H1 (cell line): ENCODE measurements around the gene PHLPP1. TPM values are rescaled to one million over a fixed set of nuclear protein-coding genes. Genes with fewer than 3 reads are reported as not detected.

Experiments
- CTCF ChIA-PET: fragments of 300-600 bp; sonication (Branson Sonifier 250); formaldehyde crosslinking; loops from one replicate; lab custom pipeline; 2021; ENCODE audit not compliant: partially characterized antibody; lab: Charles Lee
- POLR2A ChIA-PET: fragments of 300-600 bp; sonication (Branson Sonifier 250); formaldehyde crosslinking; loops from one replicate; lab custom pipeline; 2021; ENCODE audit warnings: inconsistent platforms; ENCODE audit not compliant: partially characterized antibody; lab: Charles Lee
- DNase-seq, 2 experiments: peaks; one replicate each; pipeline versions ENCODE4 v3.0.0 to v3.0.0-alpha.2; 2010 to 2022; ENCODE audit warnings: low spot score in 2 of 2, low read depth in 1 of 2, mixed read lengths in 1 of 2
- FAIRE-seq: peaks from 2 replicates; lab custom pipeline; 2011; peaks lifted over from hg19 to GRCh38; lab: Jason Lieb, UNC
- H2AFZ ChIP-seq: 2 replicates; pipeline ENCODE4 v1.8.1; 2012; ENCODE audit warnings: low read length, inconsistent platforms
- H2AK5ac ChIP-seq: 2 replicates; pipeline ENCODE4 v1.6.1; 2013; ENCODE audit warnings: low read depth, low read length
- H2BK120ac ChIP-seq: replicated peaks from 2 replicates; pipeline ENCODE3; 2013; ENCODE audit warnings: low read depth, low read length, inconsistent platforms
- H2BK12ac ChIP-seq: 2 replicates; pipeline ENCODE4 v1.6.1; 2013; ENCODE audit warnings: low read depth, low read length
- H2BK15ac ChIP-seq: 2 replicates; pipeline ENCODE4 v1.6.1; 2013; ENCODE audit warnings: low read length
- H2BK20ac ChIP-seq: 2 replicates; pipeline ENCODE4 v1.6.1; 2013; ENCODE audit warnings: low read length
- H2BK5ac ChIP-seq: 2 replicates; pipeline ENCODE4 v1.6.1; 2013; ENCODE audit warnings: low read depth, low read length
- H3K14ac ChIP-seq: 2 replicates; pipeline ENCODE4 v1.6.1; 2013; ENCODE audit warnings: inconsistent platforms; ENCODE audit not compliant: insufficient read length
- H3K18ac ChIP-seq: 2 replicates; pipeline ENCODE4 v1.6.1; 2013; ENCODE audit warnings: low read length; ENCODE audit errors: extremely low read depth
- H3K23ac ChIP-seq: 2 replicates; pipeline ENCODE4 v1.6.1; 2013; ENCODE audit warnings: inconsistent platforms; ENCODE audit not compliant: insufficient read length
- H3K23me2 ChIP-seq: 2 replicates; pipeline ENCODE4 v1.6.1; 2013; ENCODE audit warnings: low read depth, low read length
- H3K27ac ChIP-seq: 2 replicates; pipeline ENCODE4 v1.6.1; 2011; ENCODE audit warnings: low read depth, low read length, inconsistent platforms
- H3K27me3 ChIP-seq, 4 experiments: replicated peaks in 1 of 4; 1 replicate in 1 of 4; 2 replicates in 3 of 4; pipeline versions ENCODE4 v1.6.1 to v1.8.1; 2011 to 2013; ENCODE audit warnings: low read length in 3 of 4, mild to moderate bottlenecking in 3 of 4, inconsistent platforms in 2 of 4, mixed read lengths in 2 of 4, moderate library complexity in 1 of 4; ENCODE audit not compliant: control insufficient read depth in 3 of 4, insufficient read depth in 3 of 4; ENCODE audit errors: extremely low read depth in 1 of 4
- H3K36me3 ChIP-seq, 4 experiments: 2 replicates each; pipeline versions ENCODE4 v1.6.1 to v1.8.1; 2011 to 2013; ENCODE audit warnings: mild to moderate bottlenecking in 4 of 4, low read length in 3 of 4, moderate library complexity in 2 of 4, control low read depth in 1 of 4, inconsistent platforms in 1 of 4; ENCODE audit not compliant: insufficient read depth in 4 of 4, control insufficient read depth in 2 of 4
- H3K4ac ChIP-seq: replicated peaks from 2 replicates; pipeline ENCODE3; 2013; ENCODE audit warnings: low read length, low read depth, mixed read lengths, inconsistent platforms; ENCODE audit not compliant: insufficient read length
- H3K4me1 ChIP-seq, 4 experiments: replicated peaks in 1 of 4; 1 replicate in 1 of 4; 2 replicates in 3 of 4; pipeline versions ENCODE4 v1.6.1 to v1.8.1; 2011 to 2013; ENCODE audit warnings: low read length in 3 of 4, inconsistent platforms in 2 of 4, mixed read lengths in 1 of 4; ENCODE audit not compliant: insufficient read depth in 4 of 4, control insufficient read depth in 3 of 4
- H3K4me2 ChIP-seq, 2 experiments: 2 replicates each; pipeline versions ENCODE4 v1.6.1 to v1.8.1; 2011 to 2013; ENCODE audit warnings: low read depth in 2 of 2, low read length in 2 of 2, control low read depth in 1 of 2, inconsistent platforms in 1 of 2, mild to moderate bottlenecking in 1 of 2; ENCODE audit not compliant: insufficient read depth in 1 of 2
- H3K4me3 ChIP-seq, 4 experiments: fragments of 200-600, 300-600 bp in 1 of 4; sonication (generic), shearing (Covaris generic), sonication (Bioruptor Twin) in 1 of 4; 2 replicates each; pipeline versions ENCODE4 v1.5.1 to v1.8.1; 2011 to 2016; ENCODE audit warnings: low read length in 4 of 4, low read depth in 3 of 4, control low read depth in 2 of 4, inconsistent platforms in 2 of 4, mild to moderate bottlenecking in 2 of 4, mixed read lengths in 1 of 4, moderate library complexity in 1 of 4; ENCODE audit not compliant: insufficient read depth in 2 of 4; ENCODE audit errors: extremely low read depth in 1 of 4
- H3K56ac ChIP-seq: replicated peaks from 2 replicates; pipeline ENCODE3; 2013; ENCODE audit warnings: low read depth, mild to moderate bottlenecking, mixed read lengths, low read length, inconsistent platforms; ENCODE audit not compliant: insufficient read length
- H3K79me1 ChIP-seq: 2 replicates; pipeline ENCODE4 v1.6.1; 2013; ENCODE audit warnings: low read depth, low read length, control low read depth
- H3K79me2 ChIP-seq, 2 experiments: 2 replicates each; pipeline versions ENCODE4 v1.6.1 to v1.8.1; 2012 to 2013; ENCODE audit warnings: low read length in 2 of 2, mild to moderate bottlenecking in 2 of 2, inconsistent platforms in 1 of 2; ENCODE audit not compliant: insufficient read depth in 2 of 2, control insufficient read depth in 1 of 2
- H3K9ac ChIP-seq, 4 experiments: replicated peaks in 1 of 4; 1 replicate in 1 of 4; 2 replicates in 3 of 4; pipeline versions ENCODE4 v1.6.1 to v1.8.1; 2011 to 2013; ENCODE audit warnings: low read depth in 3 of 4, low read length in 3 of 4, control low read depth in 2 of 4, mild to moderate bottlenecking in 2 of 4, moderate library complexity in 2 of 4, inconsistent platforms in 1 of 4; ENCODE audit errors: extremely low read depth in 1 of 4
- H3K9me3 ChIP-seq, 2 experiments: 2 replicates each; pipeline versions ENCODE4 v1.6.1 to v1.8.1; 2012 to 2013; ENCODE audit warnings: mild to moderate bottlenecking in 2 of 2, moderate library complexity in 2 of 2, control low read depth in 1 of 2, inconsistent platforms in 1 of 2, low read depth in 1 of 2, low read length in 1 of 2, mixed read lengths in 1 of 2; ENCODE audit not compliant: insufficient read depth in 2 of 2
- H4K20me1 ChIP-seq, 2 experiments: replicated peaks in 1 of 2; 2 replicates each; pipeline versions ENCODE3 to v1.8.1; 2011 to 2013; ENCODE audit warnings: inconsistent platforms in 2 of 2, low read length in 2 of 2, mild to moderate bottlenecking in 1 of 2; ENCODE audit not compliant: insufficient read depth in 2 of 2, control insufficient read depth in 1 of 2
- H4K5ac ChIP-seq: 2 replicates; pipeline ENCODE4 v1.6.1; 2013; ENCODE audit warnings: low read length, low read depth, mixed read lengths, inconsistent platforms; ENCODE audit not compliant: insufficient read length
- H4K8ac ChIP-seq: 2 replicates; pipeline ENCODE4 v1.8.0; 2013; ENCODE audit warnings: mild to moderate bottlenecking, moderate library complexity, low read length, inconsistent platforms; ENCODE audit not compliant: insufficient read depth; ENCODE audit errors: extremely low read depth
- H4K91ac ChIP-seq: replicated peaks from 2 replicates; pipeline ENCODE3; 2013; ENCODE audit warnings: low read length, mixed read lengths, inconsistent platforms; ENCODE audit not compliant: insufficient read length
- JUN ChIP-seq: IDR thresholded peaks from 2 replicates; pipeline ENCODE4 v1.6.1; 2011; ENCODE audit warnings: low read depth, mild to moderate bottlenecking, improper control_type of control experiment, low read length
- WGBS, 2 experiments: shearing (Covaris generic) in 1 of 2; methylation state at CpG; one replicate each; pipeline versions ENCODE4 v1.1.6 to v1.1.7; 2013 to 2015; ENCODE audit warnings: low lambda C conversion rate in 2 of 2, mixed read lengths in 2 of 2, inconsistent platforms in 1 of 2, low coverage in 1 of 2, missing lambda C conversion rate in 1 of 2; ENCODE audit not compliant: insufficient replicate concordance in 2 of 2, insufficient coverage in 1 of 2, insufficient read length in 1 of 2; ENCODE audit errors: extremely low coverage in 1 of 2, missing lambda C conversion rate in 1 of 2; 5-methylcytosine and 5-hydroxymethylcytosine counted together
- polyA plus RNA-seq, 7 experiments: library from polyadenylated mRNA; depleted of rRNA in 3 of 7; stranded (reverse) in 5 of 7; unstranded in 2 of 7; fragments of >200 nt in 5 of 7; fragments of 200-250 nt in 2 of 7; gene quantifications; 1 replicate in 5 of 7; 2 replicates in 1 of 7; 4 replicates in 1 of 7; pipeline versions ENCODE4 v1.2.1 to v1.2.3, GENCODE V29; 2011 to 2013; ENCODE audit warnings: missing spikeins in 2 of 7, mixed read lengths in 2 of 7
- total RNA-seq: library from RNA; stranded (reverse); fragmentation: NEBNext Ultra II Directional; extraction: Animal tissue kit (Norgen Biotek cat#: 25700); gene quantifications from 2 replicates; pipeline ENCODE4 v1.2.1, GENCODE V29; 2021

The PHLPP1 gene
- total and polyA plus RNA-seq, 2 of the 8 experiments (the other 6 are each of a cell fraction or from before 2014, with no cell fraction given): 28.0 to 66.3 TPM

GRCh38 chr18:62808123-62808522 lies 92.8 kb downstream of the PHLPP1 start:
- H3K23me2 ChIP-seq: no peaks in the 10 kb centered on the region
- peaks cover 0 to 1% of the 10 kb centered on the region in 2 experiments for H4K20me1 ChIP-seq
- H3K4me2 ChIP-seq: no peak overlapping the region
- 89% methylated on average over 1 of the region's 1 CpG; no CpG with 5 or more reads in 1 of the 2 experiments for WGBS, 2 experiments
- no peak overlapping the region for H3K14ac ChIP-seq
- no peak overlapping the region for H3K27ac ChIP-seq
- peaks cover 8 to 95% of the 10 kb centered on the region in 2 experiments; a peak in 3 of 4 replicates for H3K79me2 ChIP-seq
- no peak overlapping the region for H2BK15ac ChIP-seq
- no peak overlapping the region for H2BK5ac ChIP-seq
- DNase-seq: no peak
- H2AK5ac ChIP-seq: no peak overlapping the region
- POLR2A ChIA-PET: interaction anchor here (1.5 kb wide), 1 partner anchor 43 kb away, joined by 3 read pairs; no protein-coding TSS in a partner anchor
- no peak overlapping the region for H3K23ac ChIP-seq
- H4K8ac ChIP-seq: no peak overlapping the region
- CTCF ChIA-PET: interaction anchor here (1.4 kb wide), 1 partner anchor 26 kb away, joined by 3 read pairs; no protein-coding TSS in a partner anchor
- H3K4me3 ChIP-seq: no peak overlapping the region
- no peak for FAIRE-seq
- H3K18ac ChIP-seq: no peak overlapping the region
- peaks cover 7% of the 10 kb centered on the region for H3K79me1 ChIP-seq
- H2BK12ac ChIP-seq: peak overlapping the region; percentile 53; the same call in 1 of the 2 replicates
- H3K36me3 ChIP-seq: no peaks in the 10 kb centered on the region
- H3K9me3 ChIP-seq: no peaks in the 10 kb centered on the region
- no peak overlapping the region for H2AFZ ChIP-seq
- no peak overlapping the region for H4K5ac ChIP-seq
- H2BK20ac ChIP-seq: no peak overlapping the region
- H2BK120ac ChIP-seq: no peak overlapping the region
- no peak overlapping the region for H4K91ac ChIP-seq
- no peak overlapping the region for H3K56ac ChIP-seq
- no peak overlapping the region for H3K9ac ChIP-seq
- no peaks in the 10 kb centered on the region for H3K27me3 ChIP-seq
- peaks cover 0 to 7% (median 2%) of the 10 kb centered on the region in 4 experiments; a peak in 2 of 7 replicates for H3K4me1 ChIP-seq
- H3K4ac ChIP-seq: no peak overlapping the region
- TF ChIP-seq JUN: no peak
